Esophagus squamous epithelium (tissue), 4 donors: ENCODE results near the gene TAF10.

ENCODE experiments used
- POLR2A ChIP-seq, 4 donors: fragments of 450-650 bp; IDR thresholded peaks; one replicate each; pipeline ENCODE4 v1.6.1; 2017; ENCODE audit warnings: antibody characterized with exemption in 4 of 4, mild to moderate bottlenecking in 4 of 4, moderate library complexity in 3 of 4
- TF ChIP-seq, protein P1 (sequence below), 6 experiments: fragments of 450-650 bp in 4 of 6; fragments of 200-600 bp in 2 of 6; sonication (generic) in 2 of 6; IDR thresholded peaks; one replicate each; pipeline ENCODE4 v1.5.1; 2016 to 2019; ENCODE audit warnings: antibody characterized with exemption in 6 of 6, mild to moderate bottlenecking in 4 of 6, moderate library complexity in 4 of 6

GRCh38 chr11:6636480-6636879 lies 24.5 kb upstream of the TAF10 start:
- TF ChIP-seq, protein P1, sequence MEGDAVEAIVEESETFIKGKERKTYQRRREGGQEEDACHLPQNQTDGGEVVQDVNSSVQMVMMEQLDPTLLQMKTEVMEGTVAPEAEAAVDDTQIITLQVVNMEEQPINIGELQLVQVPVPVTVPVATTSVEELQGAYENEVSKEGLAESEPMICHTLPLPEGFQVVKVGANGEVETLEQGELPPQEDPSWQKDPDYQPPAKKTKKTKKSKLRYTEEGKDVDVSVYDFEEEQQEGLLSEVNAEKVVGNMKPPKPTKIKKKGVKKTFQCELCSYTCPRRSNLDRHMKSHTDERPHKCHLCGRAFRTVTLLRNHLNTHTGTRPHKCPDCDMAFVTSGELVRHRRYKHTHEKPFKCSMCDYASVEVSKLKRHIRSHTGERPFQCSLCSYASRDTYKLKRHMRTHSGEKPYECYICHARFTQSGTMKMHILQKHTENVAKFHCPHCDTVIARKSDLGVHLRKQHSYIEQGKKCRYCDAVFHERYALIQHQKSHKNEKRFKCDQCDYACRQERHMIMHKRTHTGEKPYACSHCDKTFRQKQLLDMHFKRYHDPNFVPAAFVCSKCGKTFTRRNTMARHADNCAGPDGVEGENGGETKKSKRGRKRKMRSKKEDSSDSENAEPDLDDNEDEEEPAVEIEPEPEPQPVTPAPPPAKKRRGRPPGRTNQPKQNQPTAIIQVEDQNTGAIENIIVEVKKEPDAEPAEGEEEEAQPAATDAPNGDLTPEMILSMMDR (IDR thresholded peaks at IDR 0.05) = no peak
- TF ChIP-seq POLR2A (IDR thresholded peaks at IDR 0.05) = no peak
